ENCODE results near the gene TRIM43.

DNA sequence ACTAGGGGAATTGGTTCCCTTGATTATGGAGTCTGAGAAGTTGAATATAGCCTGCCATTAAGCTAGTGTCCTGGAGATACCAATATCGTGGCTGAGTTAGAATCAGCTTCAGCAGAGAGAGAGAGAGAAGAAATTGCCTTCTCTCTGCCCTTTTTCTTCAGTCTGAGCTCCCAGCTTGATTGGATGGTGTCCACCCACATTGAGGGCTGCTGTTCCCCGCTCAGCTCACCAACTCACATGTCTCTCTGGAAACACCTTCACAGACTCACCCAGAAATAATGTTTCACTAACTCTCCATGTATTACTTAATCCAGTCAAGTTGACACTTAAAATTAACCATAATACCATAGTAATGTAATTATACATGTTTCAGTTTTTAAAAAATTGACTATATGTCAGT, 17.9 kb upstream of the TRIM43 start:
- TF ChIP-seq EZH2 (IDR thresholded peaks at IDR 0.05; ENCODE audit: insufficient read depth, poor library complexity, severe bottlenecking) (no peak), EZH2phosphoT487 (IDR thresholded peaks at IDR 0.05; ENCODE audit: insufficient read depth, low read depth) (no peak)

Data from GM23248 (cell line).